Measurements from ENCODE around the gene RSPRY1. TPM values are rescaled to one million over a fixed set of nuclear protein-coding genes. Genes with fewer than 3 reads are reported as not detected.
A peak's percentile ranks its signal among the peaks of the same experiment; 100 is the strongest.

The RSPRY1 gene
- total RNA-seq, 1 donor from 2014 or later, result 20.3 TPM

GRCh38 chr16:57239107-57239506, 53.0 kb downstream of the RSPRY1 start:
- DNase-seq, result no peak
- intact Hi-C loops (cut with micrococcal nuclease), result no loop called here
- no peak for ATAC-seq

DNA sequence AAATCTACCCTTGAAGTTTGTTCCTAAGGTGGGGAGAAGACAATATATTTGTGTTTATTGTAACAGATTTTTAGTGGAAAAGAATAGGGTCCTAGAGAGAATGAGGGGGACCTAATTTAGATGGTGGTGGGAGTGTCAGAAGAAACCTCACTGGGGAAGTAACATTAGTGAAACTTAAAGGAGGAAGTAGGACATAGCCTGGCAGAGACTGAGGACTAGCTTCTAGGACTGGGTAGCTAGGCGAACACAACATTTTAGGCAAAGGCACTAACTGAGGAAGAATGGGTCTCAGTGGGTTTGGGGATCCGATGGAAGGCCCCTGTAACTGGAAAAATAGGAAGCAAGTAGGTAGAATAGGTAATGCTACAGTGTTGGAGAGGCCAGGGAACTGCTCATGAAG, 54.7 kb downstream of the RSPRY1 start:
- ATAC-seq (no peak), DNase-seq (no peak)
- intact Hi-C loops (cut with micrococcal nuclease), result no loop called here

DNA sequence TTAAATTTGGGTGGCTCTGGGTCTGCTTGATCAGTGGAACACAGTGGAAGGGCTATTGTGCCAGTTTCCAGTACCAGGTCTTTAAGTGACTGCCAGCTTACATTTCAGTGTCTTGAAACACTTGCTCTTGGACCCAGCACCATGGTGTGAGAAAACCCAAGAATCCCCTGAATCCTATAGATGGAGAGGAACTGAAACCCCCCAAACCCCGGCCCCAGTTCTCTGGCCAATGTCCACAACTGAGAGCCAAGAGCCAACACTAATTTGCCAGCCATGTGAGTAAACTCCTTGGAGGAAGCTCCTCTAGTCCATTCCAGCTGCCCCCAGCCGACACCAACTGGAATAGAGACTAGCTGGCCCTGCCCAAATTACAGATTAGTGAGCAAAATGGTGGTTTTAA, 56.5 kb downstream of the RSPRY1 start:
- intact Hi-C loops (cut with micrococcal nuclease), result no loop called here
- no peak for DNase-seq
- ATAC-seq, result no peak

DNA sequence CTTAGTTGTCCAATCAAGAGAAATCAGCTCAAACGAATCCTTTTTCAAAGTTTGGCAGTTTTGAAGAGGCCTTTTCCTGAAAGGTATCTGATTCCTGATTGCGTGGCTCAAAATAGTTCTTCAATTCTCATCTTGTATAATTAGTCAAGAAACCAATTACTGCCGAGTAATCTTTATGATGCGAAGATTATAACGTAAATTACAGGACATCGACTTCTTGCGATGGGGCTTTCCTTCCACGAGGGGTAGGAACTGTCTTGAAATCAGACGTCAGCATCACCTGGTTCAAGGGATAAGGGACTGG, 58.3 kb downstream of the RSPRY1 start:
- intact Hi-C loops (cut with micrococcal nuclease), result no loop called here
- ATAC-seq, result no peak

DNA sequence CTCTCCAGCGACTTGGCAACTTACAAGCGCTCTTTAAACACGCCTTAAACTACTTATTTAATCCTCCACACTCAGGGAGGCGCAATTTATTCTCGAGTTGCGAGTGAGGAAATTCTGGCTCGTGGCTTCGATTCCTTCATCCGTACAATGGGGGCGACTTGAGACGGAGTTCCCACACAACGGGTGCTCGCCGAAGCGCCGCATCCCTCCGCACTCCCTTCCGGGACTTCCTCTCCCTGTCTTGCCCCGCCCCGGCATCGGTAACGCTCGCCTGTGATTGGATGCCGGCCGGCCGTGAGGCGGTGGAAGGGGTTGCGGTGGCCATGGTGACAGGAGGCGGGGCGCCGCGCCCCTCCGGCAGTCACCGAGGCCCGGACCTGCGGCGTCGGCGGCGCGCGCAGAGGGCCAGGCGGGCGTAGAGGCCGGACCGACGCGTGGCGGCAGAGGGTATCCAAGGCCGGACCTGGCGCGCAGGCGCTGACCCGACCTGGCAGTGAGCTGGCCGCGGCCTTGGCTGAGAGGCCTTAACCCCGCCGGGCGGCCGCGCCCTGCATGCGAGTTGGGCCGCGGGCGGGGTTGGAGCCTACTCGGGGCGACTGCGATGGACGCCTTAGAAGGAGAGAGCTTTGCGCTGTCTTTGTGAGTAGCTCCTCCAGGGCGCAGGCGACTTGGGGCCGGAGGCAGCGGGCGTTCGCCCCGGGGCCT, 58.8 kb downstream of the RSPRY1 start, which contains the start of gene ARL2BP:
TSS of gene ARL2BP (plus strand) at position 493 of the 705 bp plus-strand sequence. CDS start at position 602, 109 bp downstream.
- intact Hi-C loops (cut with micrococcal nuclease), result no loop called here
- DNase-seq (peak; percentile 99), ATAC-seq (peak; percentile 99)

More for the DNA sequence above, 58.3 kb downstream of the RSPRY1 start:
- no peak for DNase-seq

GRCh38 chr16:57245472-57246113, 59.5 kb downstream of the RSPRY1 start:
- ATAC-seq, result peak; percentile 48
- intact Hi-C loops (cut with micrococcal nuclease), result no loop called here
- DNase-seq, result no peak

DNA sequence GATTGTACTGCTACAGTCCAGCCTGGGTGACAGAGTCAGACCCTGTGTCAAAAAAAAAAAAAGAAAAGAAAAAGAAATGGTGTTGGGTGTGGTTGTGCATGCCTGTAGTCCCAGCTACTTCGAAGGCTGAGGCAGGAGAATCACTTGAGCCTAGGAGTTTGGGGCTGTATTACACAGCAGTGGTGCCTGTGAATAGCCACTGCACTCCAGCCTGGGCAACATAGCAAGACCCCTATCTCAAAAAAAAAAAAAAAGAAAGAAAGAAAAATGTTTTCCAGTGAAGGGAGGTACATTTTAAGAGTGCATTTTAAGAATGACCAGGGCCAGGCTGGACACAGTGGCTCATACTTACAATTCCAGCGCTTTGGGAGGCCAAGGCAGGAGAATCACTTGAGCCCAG, 65.2 kb downstream of the RSPRY1 start:
- DNase-seq, result no peak
- intact Hi-C loops (cut with micrococcal nuclease), result no loop called here
- ATAC-seq, result no peak

- intact Hi-C loops (cut with micrococcal nuclease), result no loop called here
- ATAC-seq (no peak), DNase-seq (no peak)
These were observed 66.1 kb downstream of the RSPRY1 start for GRCh38 chr16:57252148-57252721.

DNA sequence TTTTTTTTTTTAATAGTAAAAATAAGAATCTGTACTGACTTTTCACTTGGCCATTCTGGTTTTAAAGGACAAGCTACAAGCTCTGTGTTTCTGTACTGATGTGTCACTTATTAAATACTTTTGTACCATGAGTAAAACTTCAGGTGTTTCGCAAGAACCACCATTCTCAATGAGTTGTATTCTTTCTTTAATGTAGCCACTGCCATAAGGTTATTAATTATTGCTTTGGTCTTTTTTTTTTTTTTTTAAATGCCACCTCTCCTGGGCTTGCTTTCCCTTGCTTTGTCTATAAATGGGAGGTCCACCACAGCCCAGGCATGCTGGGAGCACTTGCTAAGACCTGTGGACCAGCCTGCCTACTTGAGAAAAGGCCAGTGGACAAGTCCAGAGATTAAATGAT, 67.3 kb downstream of the RSPRY1 start:
- ATAC-seq (no peak), DNase-seq (no peak)

DNA sequence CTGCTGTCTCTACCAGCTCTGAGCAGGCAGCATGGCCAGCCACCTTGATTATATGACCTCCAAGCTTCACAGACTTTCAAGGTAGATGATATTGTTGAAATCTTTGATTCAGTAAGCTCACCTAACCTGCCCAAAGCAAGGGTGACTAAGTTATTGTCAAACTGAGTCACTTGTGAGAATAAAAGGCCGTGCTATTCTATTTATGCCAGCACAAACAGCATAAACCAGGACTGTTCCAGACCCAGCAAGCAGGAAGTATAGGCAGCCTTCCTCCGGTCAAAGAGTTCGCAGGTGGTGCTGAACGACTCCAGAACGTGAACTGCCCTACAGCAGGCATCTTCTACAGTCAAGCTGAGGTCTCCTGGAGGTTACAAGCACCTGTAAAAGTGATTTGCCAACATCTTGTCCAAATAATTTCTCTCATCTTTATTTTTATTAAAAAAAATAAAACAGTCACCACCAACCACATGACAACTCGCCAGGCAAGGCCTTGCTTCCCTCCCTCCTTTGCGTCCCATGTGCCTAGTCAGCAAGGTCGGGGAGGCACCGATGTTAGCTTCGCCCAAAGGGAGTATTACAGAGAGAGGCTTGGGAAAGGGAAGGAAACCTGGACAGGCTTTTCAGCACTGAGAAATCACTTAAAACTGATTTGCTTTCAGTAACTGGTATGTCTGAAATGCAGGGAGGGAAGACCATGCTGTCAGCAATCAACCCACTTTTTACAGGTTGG, 69.7 kb downstream of the RSPRY1 start:
- intact Hi-C loops (cut with micrococcal nuclease), result no loop called here
- no peak for ATAC-seq

More for the DNA sequence above, 67.3 kb downstream of the RSPRY1 start:
- intact Hi-C loops (cut with micrococcal nuclease), result no loop called here

GRCh38 chr16:57256601-57257395, 70.7 kb downstream of the RSPRY1 start:
- intact Hi-C loops (cut with micrococcal nuclease), result no loop called here
- DNase-seq (no peak), ATAC-seq (no peak)

More for the DNA sequence above, 69.7 kb downstream of the RSPRY1 start:
- no peak for DNase-seq

- DNase-seq (no peak), ATAC-seq (no peak)
- intact Hi-C loops (cut with micrococcal nuclease), result no loop called here
These were observed 71.4 kb downstream of the RSPRY1 start for GRCh38 chr16:57257455-57258070.

DNA sequence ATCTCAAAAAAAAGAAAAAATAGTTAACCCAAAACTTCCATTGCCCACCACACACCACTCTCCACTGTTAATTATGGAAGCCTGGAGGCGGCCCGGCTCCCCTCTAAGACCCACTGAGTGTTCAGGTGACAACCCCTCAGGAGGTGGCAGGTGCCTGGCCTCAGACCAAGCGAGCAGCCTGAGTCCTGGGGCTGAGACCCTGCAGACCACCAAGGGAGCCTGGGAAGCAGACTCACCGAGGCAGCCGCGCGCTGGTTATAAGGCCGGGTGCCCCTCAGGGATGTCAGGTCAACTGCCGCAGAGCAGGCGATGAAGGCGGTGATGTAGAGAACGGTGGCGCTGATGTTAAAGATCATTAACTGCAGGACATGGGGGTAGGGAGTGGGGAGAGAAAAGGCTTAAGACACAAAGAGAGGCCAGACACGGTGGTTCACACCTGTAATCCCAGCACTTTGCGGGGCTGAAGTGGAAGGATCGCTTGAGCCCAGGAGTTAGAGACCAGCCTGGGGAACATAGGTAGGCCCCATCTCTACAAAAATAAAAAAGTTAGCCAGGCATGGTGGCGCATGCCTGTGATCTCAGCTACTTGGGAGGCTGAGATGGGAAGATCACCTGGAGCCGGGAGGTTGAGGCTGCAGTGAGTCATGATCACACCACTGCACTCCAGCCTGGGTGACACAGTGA, 72.2 kb downstream of the RSPRY1 start:
- intact Hi-C loops (cut with micrococcal nuclease), result no loop called here
- no peak for ATAC-seq
- no peak for DNase-seq

DNA sequence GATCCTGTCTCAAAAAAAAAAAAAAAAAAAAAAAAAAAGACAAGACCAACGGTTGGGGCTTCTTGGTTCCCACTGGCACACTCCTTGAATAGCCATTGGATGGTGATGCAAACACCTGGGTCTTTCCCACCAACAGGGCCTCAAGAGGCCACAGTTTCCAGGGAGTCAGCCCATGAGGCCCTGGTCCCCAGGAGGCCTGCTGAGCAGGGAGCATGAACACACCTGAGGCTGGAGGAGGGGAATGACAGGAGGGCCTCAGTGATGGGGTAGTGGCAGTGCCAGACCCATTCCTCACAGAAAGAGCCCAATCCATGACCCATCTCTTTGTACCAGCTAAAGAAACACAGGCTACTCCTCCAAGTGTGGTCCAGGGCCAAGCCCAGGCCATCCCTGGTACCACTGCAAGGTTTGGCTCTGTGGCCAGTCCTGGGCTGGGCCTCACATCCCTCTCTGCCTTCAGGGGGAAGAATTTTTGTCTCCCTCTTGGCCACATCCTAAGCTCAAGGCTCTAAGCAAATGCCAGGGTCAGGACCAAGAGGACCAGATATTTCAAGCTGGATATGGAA, 72.9 kb downstream of the RSPRY1 start:
- intact Hi-C loops (cut with micrococcal nuclease), result no loop called here
- ATAC-seq (no peak), DNase-seq (no peak)

DNA sequence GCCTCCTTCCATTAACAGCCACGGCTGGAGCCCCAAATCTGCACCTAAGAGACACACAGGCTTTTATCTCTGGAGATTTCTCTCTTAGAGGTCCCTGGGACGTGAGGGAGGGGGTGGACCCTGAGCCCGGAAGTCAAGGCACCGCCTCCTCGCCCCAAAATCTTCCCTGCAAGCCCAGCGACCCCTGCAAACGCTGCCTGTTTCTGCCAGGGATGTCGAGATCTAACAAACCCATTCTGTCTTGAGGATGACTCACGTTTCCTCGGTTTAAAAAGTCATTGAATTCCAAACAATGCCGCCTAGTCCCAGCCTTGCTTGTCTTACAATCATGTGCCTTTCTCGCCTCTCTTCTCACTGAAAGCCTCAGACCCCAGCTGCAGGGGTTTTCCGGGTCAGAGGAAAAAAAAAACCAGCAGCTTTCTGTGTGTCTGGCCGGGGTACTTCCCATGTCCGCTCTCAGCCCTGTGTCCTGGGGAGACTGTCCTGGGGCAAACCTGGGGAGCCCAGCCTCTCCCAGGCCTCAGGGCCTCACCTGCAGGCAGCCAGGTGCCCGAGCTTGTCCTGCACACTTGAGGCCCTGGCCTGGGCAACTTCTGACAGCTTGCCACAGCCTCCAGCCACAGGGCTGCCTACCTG, 74.3 kb downstream of the RSPRY1 start:
- intact Hi-C loops (cut with micrococcal nuclease), result no loop called here
- DNase-seq, result no peak
- ATAC-seq, result no peak

- DNase-seq, result no peak
- no peak for ATAC-seq
- intact Hi-C loops (cut with micrococcal nuclease), result no loop called here
These were observed 75.7 kb downstream of the RSPRY1 start for GRCh38 chr16:57261806-57262205.

DNA sequence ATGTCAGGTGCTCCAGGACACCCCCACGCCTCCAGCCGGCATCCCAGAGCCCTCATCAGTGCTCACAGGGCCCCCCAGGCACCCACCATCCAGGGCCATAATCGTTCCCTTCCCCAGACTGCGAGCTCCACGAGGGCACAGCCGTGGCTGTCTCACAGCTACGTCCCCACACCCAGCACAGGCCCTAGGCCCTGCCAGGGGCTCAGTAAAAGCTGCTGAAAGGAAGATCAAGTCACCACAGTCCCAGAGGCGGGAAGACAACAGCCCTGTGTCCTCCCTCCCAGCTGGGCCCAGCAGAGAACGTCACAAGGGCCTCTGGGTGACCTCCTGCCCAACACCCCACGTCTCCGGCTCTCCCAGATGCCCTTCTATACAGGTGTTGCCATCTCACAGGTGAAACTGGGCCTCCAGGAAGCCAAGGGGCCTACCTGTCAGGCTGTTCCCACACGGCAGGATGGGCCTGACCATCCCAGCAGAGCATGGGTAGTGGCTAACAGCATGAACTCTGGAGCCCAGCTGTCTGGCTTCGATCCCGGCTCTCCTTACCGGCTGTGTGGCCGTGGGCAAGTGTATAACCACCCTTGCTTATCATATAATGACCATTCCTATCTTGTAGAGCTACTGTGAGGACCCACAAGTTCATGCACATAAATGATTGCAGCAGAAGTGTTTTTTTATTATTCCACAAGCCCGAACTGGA, 76.9 kb downstream of the RSPRY1 start:
- intact Hi-C loops (cut with micrococcal nuclease), result no loop called here
- DNase-seq (no peak), ATAC-seq (no peak)
